ENCODE data around the gene USP17L10. TPM values are rescaled to one million over a fixed set of nuclear protein-coding genes. Genes with fewer than 3 reads are reported as not detected.

Gene USP17L10, protein sequence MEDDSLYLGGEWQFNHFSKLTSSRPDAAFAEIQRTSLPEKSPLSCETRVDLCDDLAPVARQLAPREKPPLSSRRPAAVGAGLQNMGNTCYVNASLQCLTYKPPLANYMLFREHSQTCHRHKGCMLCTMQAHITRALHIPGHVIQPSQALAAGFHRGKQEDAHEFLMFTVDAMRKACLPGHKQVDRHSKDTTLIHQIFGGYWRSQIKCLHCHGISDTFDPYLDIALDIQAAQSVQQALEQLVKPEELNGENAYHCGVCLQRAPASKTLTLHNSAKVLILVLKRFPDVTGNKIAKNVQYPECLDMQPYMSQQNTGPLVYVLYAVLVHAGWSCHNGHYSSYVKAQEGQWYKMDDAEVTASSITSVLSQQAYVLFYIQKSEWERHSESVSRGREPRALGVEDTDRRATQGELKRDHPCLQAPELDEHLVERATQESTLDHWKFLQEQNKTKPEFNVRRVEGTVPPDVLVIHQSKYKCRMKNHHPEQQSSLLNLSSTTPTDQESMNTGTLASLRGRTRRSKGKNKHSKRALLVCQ
- total RNA-seq (2022; extraction: Qiagen RNA extraction; ENCODE audit: low read depth): not detected in 5 replicates

DNA sequence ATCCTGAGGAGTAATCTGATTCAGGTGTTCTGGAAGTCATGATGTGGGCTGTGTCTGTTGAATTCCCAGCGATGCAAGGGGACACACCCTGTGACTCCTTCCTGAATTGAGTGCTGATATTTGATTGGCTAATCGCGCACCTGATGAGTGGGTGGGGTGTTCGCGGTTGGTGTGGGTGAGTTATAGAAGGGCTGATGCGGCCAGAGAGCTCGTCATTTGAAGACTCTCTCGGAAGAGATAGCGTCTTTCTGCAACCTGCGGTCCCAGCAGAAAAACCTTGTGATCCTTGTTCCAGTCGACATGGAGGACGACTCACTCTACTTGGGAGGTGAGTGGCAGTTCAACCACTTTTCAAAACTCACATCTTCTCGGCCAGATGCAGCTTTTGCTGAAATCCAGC lies at the start of gene USP17L10:
USP17L10 (plus strand) TSS at position 301 of the 400 bp plus-strand sequence; CDS start at position 301, 0 bp downstream.

DNA sequence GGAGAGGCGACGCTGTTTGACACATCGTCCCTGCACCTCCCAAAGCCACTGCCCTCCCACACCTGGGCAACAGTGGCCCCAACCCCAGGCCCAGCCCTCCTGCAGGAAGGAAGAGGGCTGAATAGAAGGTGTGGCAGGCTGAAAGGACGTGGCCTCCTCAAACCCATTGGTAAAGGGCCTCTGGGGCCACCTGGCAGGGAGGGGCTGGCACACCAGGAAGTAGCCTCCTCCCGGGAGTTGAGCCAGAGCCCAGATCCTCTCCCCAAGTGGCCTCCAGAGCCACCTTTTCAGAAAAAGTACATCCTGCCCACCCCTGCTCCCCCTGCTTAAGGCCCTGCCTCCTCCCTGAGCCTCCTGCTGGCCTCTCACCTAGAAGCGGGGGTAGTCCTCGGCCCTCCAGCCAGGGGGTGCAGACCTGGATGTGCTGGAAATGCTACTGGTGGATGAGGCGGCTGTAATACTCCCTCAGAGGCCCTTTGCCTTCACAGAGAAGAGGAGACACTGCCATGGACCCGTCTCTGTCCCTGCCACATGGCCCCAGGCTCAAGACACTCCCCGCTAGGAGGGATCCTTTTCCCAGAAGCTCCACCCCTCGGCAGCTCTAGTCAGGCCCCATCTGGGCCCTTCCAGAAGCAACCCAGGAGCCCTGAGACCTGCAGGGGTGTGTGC lies 40.5 kb upstream of the USP17L10 start, which contains the start of gene FAM90A26:
FAM90A26 (plus strand) TSS at position 619 of the 669 bp plus-strand sequence. CDS start 2,764 bp downstream, outside the sequence.

DNA sequence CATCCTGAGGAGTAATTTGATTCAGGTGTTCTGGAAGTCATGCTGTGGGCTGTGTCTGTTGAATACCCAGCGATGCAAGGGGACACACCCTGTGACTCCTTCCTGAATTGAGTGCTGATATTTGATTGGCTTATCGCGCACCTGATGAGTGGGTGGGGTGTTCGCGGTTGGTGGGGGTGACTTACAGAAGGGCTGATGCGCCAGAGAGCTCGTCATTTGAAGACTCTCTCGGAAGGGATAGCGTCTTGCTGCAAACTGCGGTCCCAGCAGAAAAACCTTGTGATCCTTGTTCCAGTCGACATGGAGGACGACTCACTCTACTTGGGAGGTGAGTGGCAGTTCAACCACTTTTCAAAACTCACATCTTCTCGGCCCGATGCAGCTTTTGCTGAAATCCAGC lies 4.6 kb downstream of the USP17L10 start, which contains the start of gene USP17L11:
USP17L11 (plus strand) TSS at position 301 of the 400 bp plus-strand sequence; CDS start at position 301, 0 bp downstream.

DNA sequence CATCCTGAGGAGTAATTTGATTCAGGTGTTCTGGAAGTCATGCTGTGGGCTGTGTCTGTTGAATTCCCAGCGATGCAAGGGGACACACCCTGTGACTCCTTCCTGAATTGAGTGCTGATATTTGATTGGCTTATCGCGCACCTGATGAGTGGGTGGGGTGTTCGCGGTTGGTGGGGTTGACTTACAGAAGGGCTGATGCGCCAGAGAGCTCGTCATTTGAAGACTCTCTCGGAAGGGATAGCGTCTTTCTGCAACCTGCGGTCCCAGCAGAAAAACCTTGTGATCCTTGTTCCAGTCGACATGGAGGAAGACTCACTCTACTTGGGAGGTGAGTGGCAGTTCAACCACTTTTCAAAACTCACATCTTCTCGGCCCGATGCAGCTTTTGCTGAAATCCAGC lies 9.4 kb downstream of the USP17L10 start, which contains the start of gene USP17L12:
USP17L12 (plus strand) TSS at position 301 of the 400 bp plus-strand sequence; CDS start at position 301, 0 bp downstream.

DNA sequence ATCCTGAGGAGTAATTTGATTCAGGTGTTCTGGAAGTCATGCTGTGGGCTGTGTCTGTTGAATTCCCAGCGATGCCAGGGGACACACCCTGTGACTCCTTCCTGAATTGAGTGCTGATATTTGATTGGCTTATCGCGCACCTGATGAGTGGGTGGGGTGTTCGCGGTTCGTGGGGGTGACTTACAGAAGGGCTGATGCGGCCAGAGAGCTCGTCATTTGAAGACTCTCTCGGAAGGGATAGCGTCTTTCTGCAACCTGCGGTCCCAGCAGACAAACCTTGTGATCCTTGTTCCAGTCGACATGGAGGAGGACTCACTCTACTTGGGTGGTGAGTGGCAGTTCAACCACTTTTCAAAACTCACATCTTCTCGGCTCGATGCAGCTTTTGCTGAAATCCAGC lies 14.1 kb downstream of the USP17L10 start, which contains the start of gene USP17L13:
USP17L13 (plus strand) TSS at position 301 of the 400 bp plus-strand sequence; CDS start at position 301, 0 bp downstream.

DNA sequence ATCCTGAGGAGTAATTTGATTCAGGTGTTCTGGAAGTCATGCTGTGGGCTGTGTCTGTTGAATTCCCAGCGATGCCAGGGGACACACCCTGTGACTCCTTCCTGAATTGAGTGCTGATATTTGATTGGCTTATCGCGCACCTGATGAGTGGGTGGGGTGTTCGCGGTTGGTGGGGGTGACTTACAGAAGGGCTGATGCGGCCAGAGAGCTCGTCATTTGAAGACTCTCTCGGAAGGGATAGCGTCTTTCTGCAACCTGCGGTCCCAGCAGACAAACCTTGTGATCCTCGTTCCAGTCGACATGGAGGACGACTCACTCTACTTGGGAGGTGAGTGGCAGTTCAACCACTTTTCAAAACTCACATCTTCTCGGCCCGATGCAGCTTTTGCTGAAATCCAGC lies 23.6 kb downstream of the USP17L10 start, which contains the start of gene USP17L15:
USP17L15 (plus strand) TSS at position 301 of the 400 bp plus-strand sequence; CDS start at position 301, 0 bp downstream.

DNA sequence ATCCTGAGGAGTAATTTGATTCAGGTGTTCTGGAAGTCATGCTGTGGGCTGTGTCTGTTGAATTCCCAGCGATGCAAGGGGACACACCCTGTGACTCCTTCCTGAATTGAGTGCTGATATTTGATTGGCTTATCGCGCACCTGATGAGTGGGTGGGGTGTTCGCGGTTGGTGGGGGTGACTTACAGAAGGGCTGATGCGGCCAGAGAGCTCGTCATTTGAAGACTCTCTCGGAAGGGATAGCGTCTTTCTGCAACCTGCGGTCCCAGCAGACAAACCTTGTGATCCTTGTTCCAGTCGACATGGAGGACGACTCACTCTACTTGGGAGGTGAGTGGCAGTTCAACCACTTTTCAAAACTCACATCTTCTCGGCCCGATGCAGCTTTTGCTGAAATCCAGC lies 33.1 kb downstream of the USP17L10 start, which contains the start of gene USP17L17:
USP17L17 (plus strand) TSS at position 301 of the 400 bp plus-strand sequence; CDS start at position 301, 0 bp downstream.

DNA sequence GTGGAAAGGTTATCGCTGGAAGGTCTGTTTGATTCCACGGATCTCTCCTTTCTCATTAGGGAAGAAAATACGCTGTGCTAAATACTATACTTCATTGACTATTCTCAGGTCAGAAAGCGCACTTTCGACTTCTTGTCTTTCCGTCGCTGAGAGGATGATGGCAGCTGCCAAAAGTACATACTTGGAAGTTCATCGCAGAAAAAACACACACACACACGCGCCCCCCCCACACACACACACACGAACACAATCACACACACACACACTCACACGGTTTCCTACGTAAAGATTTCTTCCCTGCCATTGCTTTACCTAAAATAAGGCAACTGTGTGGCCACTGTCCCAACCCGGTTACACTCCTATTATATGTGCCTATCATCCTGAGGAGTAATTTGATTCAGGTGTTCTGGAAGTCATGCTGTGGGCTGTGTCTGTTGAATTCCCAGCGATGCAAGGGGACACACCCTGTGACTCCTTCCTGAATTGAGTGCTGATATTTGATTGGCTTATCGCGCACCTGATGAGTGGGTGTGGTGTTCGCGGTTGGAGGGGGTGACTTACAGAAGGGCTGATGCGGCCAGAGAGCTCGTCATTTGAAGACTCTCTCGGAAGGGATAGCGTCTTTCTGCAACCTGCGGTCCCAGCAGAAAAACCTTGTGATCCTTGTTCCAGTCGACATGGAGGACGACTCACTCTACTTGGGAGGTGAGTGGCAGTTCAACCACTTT lies 37.7 kb downstream of the USP17L10 start, which contains the start of gene USP17L18:
USP17L18 (plus strand) TSS at position 678 of the 728 bp plus-strand sequence; CDS start at position 678, 0 bp downstream.

DNA sequence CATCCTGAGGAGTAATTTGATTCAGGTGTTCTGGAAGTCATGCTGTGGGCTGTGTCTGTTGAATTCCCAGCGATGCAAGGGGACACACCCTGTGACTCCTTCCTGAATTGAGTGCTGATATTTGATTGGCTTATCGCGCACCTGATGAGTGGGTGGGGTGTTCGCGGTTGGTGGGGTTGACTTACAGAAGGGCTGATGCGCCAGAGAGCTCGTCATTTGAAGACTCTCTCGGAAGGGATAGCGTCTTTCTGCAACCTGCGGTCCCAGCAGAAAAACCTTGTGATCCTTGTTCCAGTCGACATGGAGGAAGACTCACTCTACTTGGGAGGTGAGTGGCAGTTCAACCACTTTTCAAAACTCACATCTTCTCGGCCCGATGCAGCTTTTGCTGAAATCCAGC lies 42.6 kb downstream of the USP17L10 start, which contains the start of gene USP17L19:
USP17L19 (plus strand) TSS at position 301 of the 400 bp plus-strand sequence; CDS start at position 301, 0 bp downstream.

DNA sequence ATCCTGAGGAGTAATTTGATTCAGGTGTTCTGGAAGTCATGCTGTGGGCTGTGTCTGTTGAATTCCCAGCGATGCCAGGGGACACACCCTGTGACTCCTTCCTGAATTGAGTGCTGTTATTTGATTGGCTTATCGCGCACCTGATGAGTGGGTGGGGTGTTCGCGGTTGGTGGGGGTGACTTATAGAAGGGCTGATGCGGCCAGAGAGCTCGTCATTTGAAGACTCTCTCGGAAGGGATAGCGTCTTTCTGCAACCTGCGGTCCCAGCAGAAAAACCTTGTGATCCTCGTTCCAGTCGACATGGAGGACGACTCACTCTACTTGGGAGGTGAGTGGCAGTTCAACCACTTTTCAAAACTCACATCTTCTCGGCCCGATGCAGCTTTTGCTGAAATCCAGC lies 47.4 kb downstream of the USP17L10 start, which contains the start of gene USP17L20:
USP17L20 (plus strand) TSS at position 301 of the 400 bp plus-strand sequence; CDS start at position 301, 0 bp downstream.

Other genes starting within 250 kb of the USP17L10 start
- gene FAM90A26, start 40.2 kb upstream of the USP17L10 start, total RNA-seq (2022; extraction: Qiagen RNA extraction; ENCODE audit: low read depth): not detected in 5 replicates
- not detected in 5 replicates for gene USP17L11, start 4.7 kb downstream of the USP17L10 start, total RNA-seq (2022; extraction: Qiagen RNA extraction; ENCODE audit: low read depth)
- gene USP17L12, start 9.5 kb downstream of the USP17L10 start, total RNA-seq (2022; extraction: Qiagen RNA extraction; ENCODE audit: low read depth): not detected in 5 replicates
- gene USP17L13, start 14.2 kb downstream of the USP17L10 start, total RNA-seq (2022; extraction: Qiagen RNA extraction; ENCODE audit: low read depth): not detected in 5 replicates
- not detected in 5 replicates for gene USP17L15, start 23.7 kb downstream of the USP17L10 start, total RNA-seq (2022; extraction: Qiagen RNA extraction; ENCODE audit: low read depth)
- gene USP17L17, start 33.2 kb downstream of the USP17L10 start, total RNA-seq (2022; extraction: Qiagen RNA extraction; ENCODE audit: low read depth): not detected in 5 replicates
- gene USP17L18, start 38.0 kb downstream of the USP17L10 start, total RNA-seq (2022; extraction: Qiagen RNA extraction; ENCODE audit: low read depth): not detected in 5 replicates
- gene USP17L19, start 42.7 kb downstream of the USP17L10 start, total RNA-seq (2022; extraction: Qiagen RNA extraction; ENCODE audit: low read depth): not detected in 5 replicates
- not detected in 5 replicates for gene USP17L20, start 47.5 kb downstream of the USP17L10 start, total RNA-seq (2022; extraction: Qiagen RNA extraction; ENCODE audit: low read depth)
- gene USP17L21, start 52.2 kb downstream of the USP17L10 start, total RNA-seq (2022; extraction: Qiagen RNA extraction; ENCODE audit: low read depth): not detected in 5 replicates
- gene USP17L22, start 57.0 kb downstream of the USP17L10 start, total RNA-seq (2022; extraction: Qiagen RNA extraction; ENCODE audit: low read depth): not detected in 5 replicates
- not detected in 5 replicates for gene USP17L24, start 114.5 kb downstream of the USP17L10 start, total RNA-seq (2022; extraction: Qiagen RNA extraction; ENCODE audit: low read depth)
- not detected in 5 replicates for gene USP17L25, start 119.3 kb downstream of the USP17L10 start, total RNA-seq (2022; extraction: Qiagen RNA extraction; ENCODE audit: low read depth)
- gene USP17L26, start 124.0 kb downstream of the USP17L10 start, total RNA-seq (2022; extraction: Qiagen RNA extraction; ENCODE audit: low read depth): not detected in 5 replicates
- not detected in 5 replicates for gene USP17L5, start 128.7 kb downstream of the USP17L10 start, total RNA-seq (2022; extraction: Qiagen RNA extraction; ENCODE audit: low read depth)
- not detected in 5 replicates for gene USP17L27, start 133.5 kb downstream of the USP17L10 start, total RNA-seq (2022; extraction: Qiagen RNA extraction; ENCODE audit: low read depth)
- not detected in 5 replicates for gene USP17L28, start 138.2 kb downstream of the USP17L10 start, total RNA-seq (2022; extraction: Qiagen RNA extraction; ENCODE audit: low read depth)
- not detected in 5 replicates for gene USP17L29, start 143.0 kb downstream of the USP17L10 start, total RNA-seq (2022; extraction: Qiagen RNA extraction; ENCODE audit: low read depth)
- gene USP17L30, start 152.5 kb downstream of the USP17L10 start, total RNA-seq (2022; extraction: Qiagen RNA extraction; ENCODE audit: low read depth): not detected in 5 replicates
- gene DEFB131A, start 233.8 kb downstream of the USP17L10 start, total RNA-seq (2022; extraction: Qiagen RNA extraction; ENCODE audit: low read depth): not detected in 5 replicates